ENCODE measurements around the gene MMP17.
"Not testable (repeated sequence)": the region's sequence is repeated elsewhere in the genome, so short reads cannot be mapped to it uniquely, and the experiment has no call there.

Gene MMP17

DNA sequence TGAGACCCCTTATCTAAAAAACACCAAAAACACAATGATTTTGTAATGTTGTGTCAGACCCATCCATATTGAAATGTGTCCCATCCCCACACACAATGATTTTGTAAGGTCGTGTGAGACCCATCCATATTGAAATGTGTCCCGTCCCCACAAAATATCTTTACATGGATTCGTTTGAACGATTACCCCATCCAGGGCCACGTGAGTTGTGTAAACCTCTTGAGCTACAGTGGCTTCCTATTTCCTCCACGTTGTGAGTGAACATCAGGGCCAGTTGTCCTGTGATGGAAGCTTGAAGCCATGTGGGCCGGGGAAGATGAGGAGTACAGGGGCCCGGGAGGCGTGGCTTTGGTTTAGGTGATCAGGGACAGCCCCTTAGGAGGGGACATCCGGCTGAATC lies 39.3 kb downstream of the MMP17 start:
- no peak for DNase-seq

GRCh38 chr12:131867891-131868675 lies 39.9 kb downstream of the MMP17 start:
- DNase-seq: no peak

DNA sequence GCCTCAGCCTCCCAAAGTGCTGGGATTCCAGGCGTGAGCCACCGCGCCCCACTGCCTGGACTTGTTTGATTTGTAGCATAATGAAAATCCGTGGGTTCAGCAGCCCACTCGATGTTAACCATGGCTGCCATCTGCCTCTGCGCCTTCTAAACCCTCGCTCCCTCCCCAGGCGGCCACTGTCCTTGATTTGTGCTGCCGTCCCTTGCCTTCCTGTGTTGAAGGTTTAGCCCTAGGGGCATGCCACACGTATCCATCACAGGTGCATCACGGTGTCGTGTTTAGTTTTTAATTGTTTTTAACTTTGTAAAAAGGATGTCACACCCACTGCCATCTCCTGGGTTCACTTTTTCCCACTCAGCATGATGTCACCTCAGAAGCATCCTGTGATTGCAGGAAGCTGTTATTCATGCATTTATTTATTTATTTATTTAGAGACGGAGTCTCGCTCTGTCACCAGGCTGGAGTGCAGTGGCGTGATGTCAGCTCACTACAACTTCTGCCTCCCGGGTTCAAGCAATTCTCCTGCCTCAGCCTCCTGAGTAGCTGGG lies 41.8 kb downstream of the MMP17 start:
- DNase-seq: no peak

- DNase-seq: no peak
Measured at GRCh38 chr12:131871677-131872076, 43.5 kb downstream of the MMP17 start.

- DNase-seq: no peak
Measured at GRCh38 chr12:131872154-131873051, 44.2 kb downstream of the MMP17 start.

DNA sequence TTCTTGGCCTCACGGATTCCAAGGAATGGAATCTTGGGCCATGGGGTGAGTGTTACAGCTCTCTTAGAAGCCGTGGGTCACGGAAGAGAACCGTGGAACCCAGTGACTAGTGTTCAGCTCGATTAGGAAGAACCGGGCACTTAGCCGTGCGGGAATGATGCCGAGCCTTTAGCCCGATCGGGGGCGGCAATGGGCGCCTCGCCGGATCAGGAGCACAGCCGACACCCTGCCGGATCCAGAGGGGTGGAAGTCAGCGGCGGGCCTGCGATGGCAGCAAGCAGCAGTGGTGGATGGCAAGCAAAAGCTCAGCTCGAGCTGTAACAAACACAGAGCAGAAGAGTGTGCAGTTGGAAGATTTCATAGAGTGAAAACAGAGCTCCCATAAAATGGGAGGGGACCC lies 45.1 kb downstream of the MMP17 start:
- no peak for DNase-seq

DNA sequence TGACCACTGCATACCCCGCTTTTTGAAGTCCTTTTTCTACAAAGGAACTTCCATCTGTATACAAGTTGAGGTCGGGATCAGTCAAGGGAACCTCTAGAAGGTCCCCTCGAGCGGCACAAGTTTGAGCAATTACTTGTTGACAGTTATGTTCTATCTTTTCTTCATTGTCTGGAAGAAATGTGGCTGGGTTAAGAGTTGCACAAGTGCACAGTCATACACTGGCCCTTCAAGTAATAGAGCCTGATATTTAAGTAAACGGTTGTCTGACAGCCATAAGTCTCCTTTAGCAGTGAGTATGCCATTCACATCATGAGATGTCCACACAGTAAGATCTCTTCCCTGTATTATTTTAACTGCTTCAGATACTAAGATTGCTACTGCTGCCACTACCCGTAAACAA lies 46.8 kb downstream of the MMP17 start:
- not testable (repeated sequence) for DNase-seq

- not testable (repeated sequence) for DNase-seq
Measured at GRCh38 chr12:131877216-131877615, 49.0 kb downstream of the MMP17 start.

GRCh38 chr12:131878436-131878835 lies 50.2 kb downstream of the MMP17 start:
- not testable (repeated sequence) for DNase-seq

DNA sequence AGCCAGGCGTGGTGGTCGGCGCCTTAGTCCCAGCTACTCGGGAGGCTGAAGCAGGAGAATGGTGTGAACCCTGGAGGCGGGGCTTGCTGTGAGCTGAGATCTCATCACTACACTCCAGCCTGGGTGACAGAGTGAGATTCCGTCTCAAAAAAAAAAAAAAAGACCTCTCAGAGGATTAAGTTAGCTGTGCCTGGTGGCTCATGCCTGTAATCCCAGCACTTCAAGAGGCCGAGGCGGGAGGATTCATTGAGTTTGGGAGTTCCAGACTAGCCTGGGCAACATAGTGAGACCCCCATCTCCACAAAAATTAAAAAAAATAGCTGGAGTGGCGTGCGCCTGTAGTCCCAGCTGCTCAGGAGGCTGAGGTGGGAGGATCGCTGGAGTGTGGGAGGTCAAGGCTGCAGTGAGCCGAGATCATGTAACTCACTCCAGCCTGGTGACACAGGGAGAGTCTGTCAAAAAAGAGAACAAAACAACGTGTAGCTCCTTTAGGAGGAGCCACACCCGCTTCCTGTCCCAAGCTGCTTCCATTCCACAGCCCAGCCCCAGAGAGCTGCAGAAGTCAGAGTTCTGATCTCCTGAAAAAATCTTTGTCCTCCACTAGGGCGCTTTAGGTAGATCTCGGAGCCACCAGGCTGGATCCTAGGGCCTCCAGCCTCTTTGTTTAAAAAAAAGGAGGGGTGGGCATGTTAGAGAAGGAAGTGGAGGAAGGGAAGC lies 54.8 kb downstream of the MMP17 start:
- no peak for DNase-seq

- no peak for DNase-seq
Measured at GRCh38 chr12:131883521-131883900, 55.3 kb downstream of the MMP17 start.

- not testable (repeated sequence) for DNase-seq
Measured at GRCh38 chr12:131885076-131885475, 56.9 kb downstream of the MMP17 start.

GRCh38 chr12:131885543-131886057 lies 57.4 kb downstream of the MMP17 start:
- DNase-seq: no peak

DNA sequence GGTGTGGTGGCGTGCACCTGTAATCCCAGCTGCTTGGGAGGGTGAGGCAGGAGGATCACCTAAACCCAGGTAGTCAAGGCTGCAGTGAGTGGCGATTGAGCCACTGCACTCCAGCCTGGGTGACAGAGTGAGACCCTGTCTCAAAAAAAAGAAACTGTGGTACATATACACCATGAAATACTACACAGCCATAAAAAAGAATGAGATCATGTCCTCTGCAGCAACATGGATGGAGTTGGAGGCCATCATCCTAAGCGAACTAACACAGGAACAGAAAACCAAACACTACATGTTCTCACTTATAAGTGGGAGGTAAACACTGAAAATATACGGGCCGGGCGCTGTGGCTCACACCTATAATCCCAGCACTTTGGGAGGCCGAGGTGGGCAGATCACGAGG lies 63.5 kb downstream of the MMP17 start:
- not testable (repeated sequence) for DNase-seq

- DNase-seq: no peak
Measured at GRCh38 chr12:131892711-131893604, 64.8 kb downstream of the MMP17 start.

- no peak for DNase-seq
Measured at GRCh38 chr12:131893605-131894312, 65.6 kb downstream of the MMP17 start.

DNA sequence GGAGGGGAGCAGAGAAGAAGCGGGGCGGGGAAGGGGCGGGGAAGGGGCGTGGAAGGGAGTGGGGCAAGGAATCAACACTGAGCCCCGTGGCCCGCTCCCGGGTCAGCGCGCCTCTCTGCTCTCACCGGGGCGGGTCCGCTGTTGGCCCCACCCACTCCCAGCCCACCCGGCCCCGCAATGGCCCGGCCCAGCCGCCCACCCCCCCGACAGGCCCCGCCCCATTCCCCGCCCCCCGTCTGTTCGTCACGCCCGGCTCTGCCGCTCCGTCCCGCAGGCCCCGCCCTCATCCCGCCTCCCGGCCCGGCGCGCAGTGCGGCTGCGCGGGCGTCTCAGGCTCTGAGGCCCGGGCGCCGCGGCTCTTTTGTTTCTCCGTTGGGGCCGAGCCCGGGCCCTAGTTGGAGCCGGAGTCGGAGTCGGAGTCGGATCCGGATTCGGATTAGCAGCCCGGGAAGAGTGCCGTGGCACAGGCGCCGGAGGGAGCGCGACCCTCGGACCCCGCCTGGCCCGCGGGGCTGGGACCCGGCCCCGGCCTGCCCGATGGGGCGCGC lies 66.2 kb downstream of the MMP17 start, which contains the start of gene ULK1:
Gene ULK1, plus strand, starts transcription at position 310 of the 548 bp plus-strand sequence. CDS start 380 bp downstream, outside the sequence.
- peak; percentile 91 for DNase-seq

DNA sequence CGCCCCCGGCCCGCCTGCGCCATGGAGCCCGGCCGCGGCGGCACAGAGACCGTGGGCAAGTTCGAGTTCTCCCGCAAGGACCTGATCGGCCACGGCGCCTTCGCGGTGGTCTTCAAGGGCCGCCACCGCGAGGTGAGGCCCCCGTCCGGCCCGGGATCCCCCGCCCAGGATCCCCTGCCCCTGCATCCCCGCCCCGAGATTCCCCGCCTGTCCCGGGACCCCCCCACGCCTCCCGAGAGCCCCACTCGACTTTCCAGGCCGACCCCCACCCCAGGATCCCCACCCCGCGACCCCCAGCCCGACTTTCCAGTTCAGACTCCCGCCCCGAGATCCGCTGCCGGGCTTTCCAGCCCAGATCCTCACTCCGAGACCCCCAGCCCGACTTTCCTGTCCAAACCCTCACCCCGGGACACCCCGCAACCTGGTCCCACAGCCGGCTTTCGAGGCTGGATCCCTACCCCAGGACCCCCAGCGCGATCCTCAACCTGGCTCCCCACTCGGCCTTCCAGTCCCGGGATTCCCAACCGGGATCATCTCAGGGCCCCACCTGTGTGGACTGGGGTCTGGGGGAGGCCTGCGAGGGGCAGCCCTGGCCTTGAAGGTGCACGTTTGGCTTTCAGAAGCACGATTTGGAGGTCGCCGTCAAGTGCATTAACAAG lies 66.9 kb downstream of the MMP17 start:
- no peak for DNase-seq

- no peak for DNase-seq
Measured at GRCh38 chr12:131895640-131896079, 67.5 kb downstream of the MMP17 start.

All from NCI-H1105 treated with DMSO at 0.1 percent for 48 hours (cell line).